Panc1 (cell line): ENCODE results near the gene TPI1. TPM values are rescaled to one million over a fixed set of nuclear protein-coding genes. Genes with fewer than 3 reads are reported as not detected.
"Not testable (repeated sequence)": the region's sequence is repeated elsewhere in the genome, so short reads cannot be mapped to it uniquely, and the experiment has no call there.

Experiments used
- ATAC-seq: fragments of 200-7000 bp; cut with Tn5 transposase; 2 replicates; pipeline ENCODE4 v1.9.1; 2020; ENCODE audit warnings: mild to moderate bottlenecking, moderate library complexity
- BruUV-seq: library from RNA; stranded (reverse); fragments of 400-500 nt; replicated peaks from 2 replicates; lab custom pipeline; 2021; lab: Mats Ljungman, UMichigan
- CTCF ChIA-PET: fragments of 300-600 bp; sonication (Branson Sonifier 250); formaldehyde crosslinking; loops from one replicate; lab custom pipeline; 2022; ENCODE audit warnings: antibody characterized with exemption; lab: Charles Lee
- POLR2A ChIA-PET: fragments of 300-600 bp; sonication (Branson Sonifier 250); formaldehyde crosslinking; loops from one replicate; lab custom pipeline; 2022; ENCODE audit warnings: antibody characterized with exemption; lab: Charles Lee
- DNase-seq: peaks from one replicate; pipeline ENCODE4 v3.0.0-alpha.2; 2010; ENCODE audit warnings: low read depth, low spot score
- H3K27ac ChIP-seq: 2 replicates; pipeline ENCODE4 v1.5.1; 2011; ENCODE audit warnings: mild to moderate bottlenecking, low read length, inconsistent platforms
- H3K27me3 ChIP-seq: fragments of 200-500 bp; sonication (Bioruptor generic); 2 replicates; pipeline ENCODE4 v1.6.0; 2014; ENCODE audit warnings: low read length, inconsistent platforms; ENCODE audit not compliant: control insufficient read depth, insufficient read depth
- H3K36me3 ChIP-seq: fragments of 200-500 bp; sonication (Bioruptor generic); 2 replicates; pipeline ENCODE4 v1.5.1; 2014; ENCODE audit warnings: inconsistent platforms, mild to moderate bottlenecking, low read length, moderate library complexity; ENCODE audit not compliant: control insufficient read depth, insufficient read depth
- H3K4me1 ChIP-seq: 2 replicates; pipeline ENCODE4 v1.5.1; 2011; ENCODE audit warnings: inconsistent platforms, mild to moderate bottlenecking, low read length, moderate library complexity; ENCODE audit not compliant: control insufficient read depth, insufficient read depth
- H3K4me3 ChIP-seq, 2 experiments: 2 replicates each; pipeline ENCODE4 v1.5.1; 2011 to 2012; ENCODE audit warnings: low read depth in 2 of 2, low read length in 2 of 2, mild to moderate bottlenecking in 2 of 2, inconsistent platforms in 1 of 2, moderate library complexity in 1 of 2
- H3K9me3 ChIP-seq: fragments of 200-500 bp; sonication (Bioruptor generic); 2 replicates; pipeline ENCODE4 v1.5.1; 2014; ENCODE audit warnings: low read depth, mild to moderate bottlenecking, inconsistent platforms, low read length, moderate library complexity; ENCODE audit not compliant: control insufficient read depth, insufficient read depth
- CTCF ChIP-seq: fragments of 450-650 bp; IDR thresholded peaks from 2 replicates; pipeline ENCODE4 v1.5.1; 2017; ENCODE audit warnings: mild to moderate bottlenecking
- POLR2AphosphoS5 ChIP-seq: IDR thresholded peaks from 2 replicates; pipeline ENCODE4 v1.6.1; 2012; ENCODE audit warnings: mild to moderate bottlenecking, low read depth, low read length, moderate library complexity
- REST ChIP-seq, 2 experiments: IDR thresholded peaks; 2 replicates each; pipeline ENCODE4 v1.6.1; 2011 to 2012; ENCODE audit warnings: low read depth in 2 of 2, control low read depth in 1 of 2, low read length in 1 of 2, mild to moderate bottlenecking in 1 of 2, moderate library complexity in 1 of 2; ENCODE audit not compliant: insufficient read depth in 1 of 2
- SIN3A ChIP-seq: IDR thresholded peaks from 2 replicates; pipeline ENCODE4 v1.6.1; 2012; ENCODE audit warnings: low read depth, mild to moderate bottlenecking, low read length, moderate library complexity, borderline replicate concordance; ENCODE audit not compliant: insufficient read depth
- TCF7L2 ChIP-seq: IDR thresholded peaks from 2 replicates; pipeline ENCODE4 v1.6.1; 2011; ENCODE audit warnings: mild to moderate bottlenecking, low read depth, low read length, inconsistent platforms
- in situ Hi-C: cut with HindIII; loops from 2 replicates; pipeline ENCODE4 v1.10.0; 2016; ENCODE audit warnings: low sequenced_read_pairs, low pct_unique_long_range_greater_than_20kb
- intact Hi-C: fragments of 100-400 bp; cut with micrococcal nuclease; formaldehyde crosslinking; loops from one replicate; pipeline ENCODE4 v1.10.0; 2022; ENCODE audit not compliant: unreplicated experiment
- total RNA-seq: library from RNA; stranded (reverse); gene quantifications from one replicate; pipeline ENCODE4 v1.2.1, GENCODE V29; 2021; ENCODE audit not compliant: unreplicated experiment

Gene TPI1
- total RNA-seq, 1 experiment from 2014 or later: 693 TPM

GRCh38 chr12:6863033-6863432, 4.3 kb upstream of the TPI1 start:
- DNase-seq (no peak), ATAC-seq (no peak)
- Histone ChIP-seq H3K9me3 (no peaks in the 10 kb centered on the region), H3K36me3 (peaks cover 4% of the 10 kb centered on the region), H3K4me3 (no peak overlapping the region), H3K27me3 (no peaks in the 10 kb centered on the region), H3K4me1 (peaks cover 6% of the 10 kb centered on the region), H3K27ac (no peak overlapping the region)
- ChIA-PET CTCF (no interaction called here), POLR2A (no interaction called here)
- intact Hi-C loops (no loop called here), in situ Hi-C loops (no loop called here)
- TF ChIP-seq TCF7L2 (no peak), CTCF (no peak), POLR2AphosphoS5 (no peak), SIN3A (no peak), REST (IDR thresholded peaks at IDR 0.05; ENCODE audit: insufficient read depth in 1 of 2, low read depth in 2 of 2, low read length in 1 of 2) (no peak)
- BruUV-seq: no TSS peak

- no peaks in the 10 kb centered on the region for H3K9me3 ChIP-seq
- intact Hi-C loops: no loop called here
- H3K4me1 ChIP-seq: peaks cover 7% of the 10 kb centered on the region
- no peak for ATAC-seq
- no peaks in the 10 kb centered on the region for H3K27me3 ChIP-seq
- BruUV-seq: no TSS peak
- in situ Hi-C loops: no loop called here
- TF ChIP-seq SIN3A: no peak
- TF ChIP-seq TCF7L2: no peak
- TF ChIP-seq REST (IDR thresholded peaks at IDR 0.05; ENCODE audit: insufficient read depth in 1 of 2, low read depth in 2 of 2, low read length in 1 of 2): no peak
- TF ChIP-seq CTCF: no peak
- TF ChIP-seq POLR2AphosphoS5: no peak
- peaks cover 2% of the 10 kb centered on the region for H3K36me3 ChIP-seq
- no peak for DNase-seq
- CTCF ChIA-PET: no interaction called here
- no peak overlapping the region for H3K27ac ChIP-seq
- no peak overlapping the region for H3K4me3 ChIP-seq
- POLR2A ChIA-PET: no interaction called here
Observed at GRCh38 chr12:6863586-6864321, 3.6 kb upstream of the TPI1 start.

GRCh38 chr12:6865307-6865706, 2.0 kb upstream of the TPI1 start:
- intact Hi-C loops, H3K4me3 ChIP-seq, DNase-seq, H3K27me3 ChIP-seq, ATAC-seq, CTCF ChIA-PET, BruUV-seq, in situ Hi-C loops, POLR2A ChIA-PET, H3K27ac ChIP-seq, H3K9me3 ChIP-seq, H3K36me3 ChIP-seq: not testable (repeated sequence)
- peaks cover 18% of the 10 kb centered on the region for H3K4me1 ChIP-seq
